ENCODE results near the gene RNU5B-1. TPM values are rescaled to one million over a fixed set of nuclear protein-coding genes. Genes with fewer than 3 reads are reported as not detected.

RNU5B-1 gene
- total and polyA plus RNA-seq, 2 experiments from 2014 or later, result not detected

- H3K27ac ChIP-seq, result no peak overlapping the region
- WGBS, 2 experiments (ENCODE audit: low coverage in 1 of 2, low lambda C conversion rate in 2 of 2, missing lambda C conversion rate in 2 of 2), result 6 to 17% methylated on average over 3 of the region's 3 CpGs
- H3K36me3 ChIP-seq (ENCODE audit: low read depth), result no peaks in the 10 kb centered on the region
- peaks cover 23% of the 10 kb centered on the region for H3K27me3 ChIP-seq (replicated peaks; ENCODE audit: insufficient read depth)
- no peak for DNase-seq
- no peak overlapping the region for H3K4me2 ChIP-seq (ENCODE audit: unreplicated experiment)
- peaks cover 4% of the 10 kb centered on the region for H3F3A ChIP-seq (ENCODE audit: insufficient read depth)
- no peak overlapping the region for H3K4me3 ChIP-seq
- in situ Hi-C loops (cut with MboI), result no loop called here
- no peaks in the 10 kb centered on the region for H3K4me1 ChIP-seq (ENCODE audit: insufficient read depth)
- H2AFZ ChIP-seq, result no peak overlapping the region
- H4K20me1 ChIP-seq (ENCODE audit: insufficient read depth), result no peaks in the 10 kb centered on the region
- H3K9ac ChIP-seq, result no peak overlapping the region
- no peaks in the 10 kb centered on the region for H3K9me2 ChIP-seq (ENCODE audit: insufficient read depth)
- H3K79me2 ChIP-seq (ENCODE audit: insufficient read depth), result no peaks in the 10 kb centered on the region
- H3K9me3 ChIP-seq (ENCODE audit: low read depth), result no peaks in the 10 kb centered on the region
- TF ChIP-seq EZH2 (IDR thresholded peaks at IDR 0.05; ENCODE audit: insufficient read depth, poor library complexity, severe bottlenecking) (no peak), EZH2phosphoT487 (IDR thresholded peaks at IDR 0.05; ENCODE audit: insufficient read depth, low read depth) (no peak)
Measured at GRCh38 chr15:65311760-65312159, 7.3 kb downstream of the RNU5B-1 start.

- Histone ChIP-seq H3F3A (ENCODE audit: insufficient read depth) (no peaks in the 10 kb centered on the region), H3K9me3 (ENCODE audit: low read depth) (no peaks in the 10 kb centered on the region), H3K4me2 (ENCODE audit: unreplicated experiment) (no peak overlapping the region), H3K36me3 (ENCODE audit: low read depth) (no peaks in the 10 kb centered on the region), H4K20me1 (ENCODE audit: insufficient read depth) (no peaks in the 10 kb centered on the region), H3K27ac (no peak overlapping the region), H3K9ac (no peak overlapping the region), H3K4me3 (no peak overlapping the region), H2AFZ (no peak overlapping the region), H3K4me1 (ENCODE audit: insufficient read depth) (no peaks in the 10 kb centered on the region), H3K79me2 (ENCODE audit: insufficient read depth) (no peaks in the 10 kb centered on the region), H3K9me2 (ENCODE audit: insufficient read depth) (no peaks in the 10 kb centered on the region), H3K27me3 (replicated peaks; ENCODE audit: insufficient read depth) (peaks cover 23% of the 10 kb centered on the region)
- TF ChIP-seq EZH2phosphoT487 (IDR thresholded peaks at IDR 0.05; ENCODE audit: insufficient read depth, low read depth) (no peak), EZH2 (IDR thresholded peaks at IDR 0.05; ENCODE audit: insufficient read depth, poor library complexity, severe bottlenecking) (no peak)
- no peak for DNase-seq
- WGBS, 2 experiments (ENCODE audit: low coverage in 1 of 2, low lambda C conversion rate in 2 of 2, missing lambda C conversion rate in 2 of 2), result 75 to 78% methylated on average over 11 of the region's 11 CpGs
- in situ Hi-C loops (cut with MboI), result no loop called here
Measured at GRCh38 chr15:65312400-65312916, 8.0 kb downstream of the RNU5B-1 start.

DNA sequence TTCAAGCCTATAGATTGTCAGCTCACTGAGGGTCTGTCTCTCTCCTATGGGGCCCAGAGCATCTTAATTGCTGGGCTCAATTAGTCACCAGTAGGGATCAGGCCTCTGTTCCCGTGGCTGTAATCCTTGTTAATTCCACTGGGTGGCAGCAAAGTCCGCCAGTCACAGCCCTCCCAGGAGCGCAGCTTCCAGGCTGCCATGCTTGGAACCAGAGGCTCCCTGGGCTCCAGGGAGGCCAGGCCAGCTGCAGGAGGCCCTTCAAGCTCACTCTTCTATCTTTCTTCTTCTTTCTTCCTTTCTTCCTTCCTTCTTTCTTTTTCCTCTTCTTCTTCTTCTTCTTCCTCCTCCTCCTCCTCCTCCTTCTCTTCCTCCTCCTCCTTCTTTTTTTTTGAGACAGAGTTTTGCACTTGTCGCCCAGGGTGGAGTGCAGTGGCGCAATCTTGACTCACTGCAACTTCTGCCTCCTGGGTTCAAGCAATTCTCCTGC is 14.4 kb downstream of the RNU5B-1 start:
- TF ChIP-seq EZH2phosphoT487 (IDR thresholded peaks at IDR 0.05; ENCODE audit: insufficient read depth, low read depth), result no peak
- no peak for TF ChIP-seq EZH2 (IDR thresholded peaks at IDR 0.05; ENCODE audit: insufficient read depth, poor library complexity, severe bottlenecking)
- H3K9ac ChIP-seq, result no peak overlapping the region
- H3K27me3 ChIP-seq (replicated peaks; ENCODE audit: insufficient read depth), result peaks cover 17% of the 10 kb centered on the region
- no peaks in the 10 kb centered on the region for H3K79me2 ChIP-seq (ENCODE audit: insufficient read depth)
- H3K27ac ChIP-seq, result no peak overlapping the region
- H3F3A ChIP-seq (ENCODE audit: insufficient read depth), result no peaks in the 10 kb centered on the region
- no peaks in the 10 kb centered on the region for H3K9me2 ChIP-seq (ENCODE audit: insufficient read depth)
- no peak overlapping the region for H3K4me2 ChIP-seq (ENCODE audit: unreplicated experiment)
- no peaks in the 10 kb centered on the region for H3K36me3 ChIP-seq (ENCODE audit: low read depth)
- 33 to 35% methylated on average over 5 of the region's 5 CpGs for WGBS, 2 experiments (ENCODE audit: low coverage in 1 of 2, low lambda C conversion rate in 2 of 2, missing lambda C conversion rate in 2 of 2)
- no peaks in the 10 kb centered on the region for H3K4me1 ChIP-seq (ENCODE audit: insufficient read depth)
- H2AFZ ChIP-seq, result no peak overlapping the region
- no peaks in the 10 kb centered on the region for H3K9me3 ChIP-seq (ENCODE audit: low read depth)
- peak; percentile 85 for DNase-seq
- H3K4me3 ChIP-seq, result no peak overlapping the region
- in situ Hi-C loops (cut with MboI), result loop anchor here (5.0 kb wide), 1 partner anchor 73 kb away; no protein-coding TSS in a partner anchor
- no peaks in the 10 kb centered on the region for H4K20me1 ChIP-seq (ENCODE audit: insufficient read depth)

- DNase-seq, result no peak
- no peak overlapping the region for H3K4me2 ChIP-seq (ENCODE audit: unreplicated experiment)
Measured at GRCh38 chr15:65323071-65323511, 18.6 kb downstream of the RNU5B-1 start.

More at GRCh38 chr15:65323071-65323511, 18.6 kb downstream of the RNU5B-1 start:
- Histone ChIP-seq H3K27me3 (replicated peaks; ENCODE audit: insufficient read depth) (peaks cover 7% of the 10 kb centered on the region; the same call in 1 of the 2 replicates), H3K9ac (no peak overlapping the region), H3K4me3 (no peak overlapping the region), H3K4me1 (ENCODE audit: insufficient read depth) (no peaks in the 10 kb centered on the region), H3K27ac (no peak overlapping the region), H3K36me3 (ENCODE audit: low read depth) (no peaks in the 10 kb centered on the region), H2AFZ (no peak overlapping the region), H3F3A (ENCODE audit: insufficient read depth) (no peaks in the 10 kb centered on the region), H3K79me2 (ENCODE audit: insufficient read depth) (no peaks in the 10 kb centered on the region), H3K9me3 (ENCODE audit: low read depth) (no peaks in the 10 kb centered on the region), H3K9me2 (ENCODE audit: insufficient read depth) (no peaks in the 10 kb centered on the region), H4K20me1 (ENCODE audit: insufficient read depth) (no peaks in the 10 kb centered on the region)
- TF ChIP-seq EZH2phosphoT487 (IDR thresholded peaks at IDR 0.05; ENCODE audit: insufficient read depth, low read depth) (no peak), EZH2 (IDR thresholded peaks at IDR 0.05; ENCODE audit: insufficient read depth, poor library complexity, severe bottlenecking) (no peak)
- WGBS, 2 experiments (ENCODE audit: low coverage in 1 of 2, low lambda C conversion rate in 2 of 2, missing lambda C conversion rate in 2 of 2), result 24 to 26% methylated on average over 9 of the region's 9 CpGs
- in situ Hi-C loops (cut with MboI), result loop anchor here (5.0 kb wide), 1 partner anchor 49 kb away; no protein-coding TSS in a partner anchor
